A549 (cell line): ENCODE data around the gene RIN3. TPM values are rescaled to one million over a fixed set of nuclear protein-coding genes. Genes with fewer than 3 reads are reported as not detected.

ENCODE experiments used
- ATAC-seq, 2 experiments: fragments of 200-7000 bp in 1 of 2; fragments of >200 bp in 1 of 2; cut with Nextera tagmentation in 1 of 2; cut with Tn5 transposase in 1 of 2; 3 replicates each; pipeline versions ENCODE4 v1.8.0 to v1.9.1; 2018 to 2020; ENCODE audit warnings: mild to moderate bottlenecking in 1 of 2, moderate library complexity in 1 of 2
- CTCF ChIA-PET: fragments of 300-600 bp; sonication (Branson Sonifier 250); formaldehyde crosslinking; extraction: SDS; loops from one replicate; lab custom pipeline; 2021; ENCODE audit warnings: antibody characterized with exemption, inconsistent platforms; lab: Yijun Ruan, JAX
- POLR2A ChIA-PET: fragments of 350-600 bp; formaldehyde crosslinking; extraction: SDS; loops from one replicate; lab custom pipeline; 2021; ENCODE audit warnings: antibody characterized with exemption, inconsistent platforms; lab: Yijun Ruan, JAX
- DNase-seq, 2 experiments: peaks; one replicate each; pipeline versions ENCODE4 v3.0.0 to v3.0.0-alpha.2; 2011 to 2016; ENCODE audit warnings: low read depth in 1 of 2, low spot score in 1 of 2
- FAIRE-seq: peaks from 2 replicates; lab custom pipeline; 2011; peaks lifted over from hg19 to GRCh38; lab: Jason Lieb, UNC
- H3K27ac ChIP-seq, 2 experiments: fragments of >200 bp; sonication (Bioruptor Twin); formaldehyde crosslinking; 3 replicates each; pipeline ENCODE4 v1.5.1; 2016 to 2017
- H3K4me1 ChIP-seq: fragments of >200 bp; sonication (Bioruptor Twin); formaldehyde crosslinking; 3 replicates; pipeline ENCODE4 v1.6.1; 2016
- H3K4me2 ChIP-seq: fragments of >200 bp; sonication (Bioruptor Twin); formaldehyde crosslinking; 3 replicates; pipeline ENCODE4 v1.6.1; 2016
- H3K4me3 ChIP-seq: fragments of >200 bp; sonication (Bioruptor Twin); formaldehyde crosslinking; 3 replicates; pipeline ENCODE4 v1.5.1; 2016
- H3K9me3 ChIP-seq: fragments of >200 bp; sonication (Bioruptor Twin); formaldehyde crosslinking; 3 replicates; pipeline ENCODE4 v1.6.1; 2016
- BCL3 ChIP-seq: fragments of >200 bp; sonication (Bioruptor Twin); formaldehyde crosslinking; IDR thresholded peaks from 3 replicates; pipeline ENCODE4 v1.6.1; 2016
- BHLHE40 ChIP-seq: IDR thresholded peaks from 2 replicates; pipeline ENCODE4 v1.6.1; 2012; ENCODE audit warnings: low read depth, low read length, inconsistent platforms
- CEBPB ChIP-seq, 2 experiments: fragments of >200 bp in 1 of 2; sonication (Bioruptor Twin) in 1 of 2; formaldehyde crosslinking in 1 of 2; IDR thresholded peaks; 2 replicates each; pipeline ENCODE4 v1.6.1; 2012 to 2016
- CHD2 ChIP-seq: fragments of 150-350 bp; IDR thresholded peaks from 2 replicates; pipeline ENCODE4 v1.6.1; 2014; ENCODE audit warnings: low read length; ENCODE audit not compliant: partially characterized antibody
- CTCF ChIP-seq: fragments of >200 bp; sonication (Bioruptor Twin); formaldehyde crosslinking; IDR thresholded peaks from 3 replicates; pipeline ENCODE4 v1.5.1; 2016
- EHF ChIP-seq: fragments of 250-450 bp; sonication (Bioruptor Pico); IDR thresholded peaks from 2 replicates; pipeline ENCODE4 v1.5.0; 2020; ENCODE audit warnings: mild to moderate bottlenecking
- EHMT2 ChIP-seq: fragments of 200-600 bp; sonication (generic); IDR thresholded peaks from 2 replicates; pipeline ENCODE4 v1.6.1; 2016; ENCODE audit warnings: antibody characterized with exemption, low read depth, mild to moderate bottlenecking, moderate library complexity
- ELK1 ChIP-seq: fragments of 150-350 bp; IDR thresholded peaks from 2 replicates; pipeline ENCODE4 v1.6.1; 2014; ENCODE audit warnings: low read depth, mild to moderate bottlenecking, low read length
- HDAC2 ChIP-seq: fragments of 200-600 bp; sonication (generic); IDR thresholded peaks from 2 replicates; pipeline ENCODE4 v1.6.1; 2016
- HES2 ChIP-seq: fragments of >200 bp; sonication (Bioruptor Twin); formaldehyde crosslinking; IDR thresholded peaks from 2 replicates; pipeline ENCODE4 v1.6.1; 2016
- HOXA7 ChIP-seq: fragments of 250-450 bp; sonication (Bioruptor Pico); IDR thresholded peaks from 2 replicates; pipeline ENCODE4 v1.5.0; 2020; ENCODE audit warnings: mild to moderate bottlenecking, moderate library complexity
- MAX ChIP-seq: IDR thresholded peaks from 2 replicates; pipeline ENCODE4 v1.6.1; 2012
- MAZ ChIP-seq: fragments of 150-350 bp; IDR thresholded peaks from 2 replicates; pipeline ENCODE4 v1.6.1; 2014; ENCODE audit warnings: antibody characterized with exemption, low read depth, low read length, borderline replicate concordance
- SMC3 ChIP-seq: fragments of >200 bp; sonication (Bioruptor Twin); formaldehyde crosslinking; IDR thresholded peaks from 3 replicates; pipeline ENCODE4 v1.6.1; 2018; ENCODE audit warnings: inconsistent platforms
- TP53 ChIP-seq: fragments of 250-450 bp; sonication (Bioruptor Pico); IDR thresholded peaks from 2 replicates; pipeline ENCODE4 v1.5.0; 2021; ENCODE audit warnings: mild to moderate bottlenecking, moderate library complexity
- ZNF302 ChIP-seq: fragments of 250-450 bp; sonication (Bioruptor Pico); IDR thresholded peaks from 2 replicates; pipeline ENCODE4 v1.9.0; 2021; ENCODE audit warnings: inconsistent platforms, mild to moderate bottlenecking, moderate library complexity
- WGBS: methylation state at CpG from one replicate; pipeline ENCODE4 v1.1.6; 2017; ENCODE audit errors: missing lambda C conversion rate; 5-methylcytosine and 5-hydroxymethylcytosine counted together
- polyA plus RNA-seq, 4 experiments: library from polyadenylated mRNA; depleted of rRNA in 3 of 4; stranded (reverse); fragments of >200 nt; fragmentation: RNase III in 1 of 4; extraction: RNeasy Plus Mini Kit Qiagen cat#74134 plus additional on column Dnase treatment in 1 of 4; gene quantifications; 2 replicates in 3 of 4; 3 replicates in 1 of 4; pipeline ENCODE4 v1.2.3, GENCODE V29; 2011 to 2017

Gene RIN3
- polyA plus RNA-seq, 2 of the 4 experiments (the other 2 are of a cell fraction): 5.6 to 14.5 TPM

- CTCF ChIA-PET: interaction anchor here (0.9 kb wide), 1 partner anchor 94 kb away, joined by 4 read pairs; no protein-coding TSS in a partner anchor
These were observed 82.8 kb downstream of the RIN3 start for GRCh38 chr14:92596331-92596907.

GRCh38 chr14:92597906-92598905, 84.6 kb downstream of the RIN3 start:
- Histone ChIP-seq H3K4me2 (no peak overlapping the region; the same call in 2 of the 3 replicates), H3K9me3 (0 out of 3 replicates have a peak, but pooled peaks cover 6% of the 10 kb centered on the region), H3K27ac (peak overlapping the region in 1 of 2 experiments; percentile 89; a peak in 4 of 6 replicates), H3K4me3 (no peak overlapping the region), H3K4me1 (peaks cover 37% of the 10 kb centered on the region)
- ChIA-PET CTCF (interaction anchor here (1.0 to 1.5 kb wide), 3 partner anchors 8 to 88 kb away, joined by 3 to 4 read pairs (median 3); no protein-coding TSS in a partner anchor), POLR2A (no interaction called here)
- no peak for DNase-seq
- no peak for FAIRE-seq
- TF ChIP-seq CHD2 (no peak), EHMT2 (no peak), HDAC2 (no peak), MAZ (no peak), TP53 (no peak), CTCF (no peak), ZNF302 (CRISPR knock-in tag) (no peak), HES2 (no peak), HOXA7 (CRISPR knock-in tag) (no peak), ELK1 (no peak), BHLHE40 (no peak)
- 94% methylated on average over 4 of the region's 4 CpGs for WGBS
- ATAC-seq: no peak

More at GRCh38 chr14:92596331-92596907, 82.8 kb downstream of the RIN3 start:
- ATAC-seq (no peak), FAIRE-seq (peak; percentile 56), DNase-seq (no peak)
- Histone ChIP-seq H3K9me3 (peaks cover 11% of the 10 kb centered on the region; the same call in 1 of the 3 replicates), H3K27ac (0 out of 6 replicates have a peak overlapping the region, but pooled peaks of 1 of the 2 experiments have one; percentile 13), H3K4me2 (no peak overlapping the region), H3K4me3 (no peak overlapping the region), H3K4me1 (peaks cover 27% of the 10 kb centered on the region)
- WGBS: 87% methylated on average over 9 of the region's 9 CpGs
- POLR2A ChIA-PET: no interaction called here
- no peak for TF ChIP-seq MAX

- ATAC-seq: peak; percentile 44 to 49
- FAIRE-seq: no peak
- ChIA-PET CTCF (interaction anchor here (0.6 to 1.9 kb wide), 11 partner anchors 34 to 183 kb away, joined by 3 to 7 read pairs (median 3); no protein-coding TSS in a partner anchor), POLR2A (interaction anchor here (0.5 kb wide), 1 partner anchor 59 kb away, joined by 3 read pairs; no protein-coding TSS in a partner anchor)
- Histone ChIP-seq H3K4me2 (peak overlapping the region; percentile 71), H3K4me1 (peaks cover 46% of the 10 kb centered on the region), H3K27ac (peak overlapping the region; percentile 72 to 89), H3K4me3 (no peak overlapping the region), H3K9me3 (0 out of 3 replicates have a peak, but pooled peaks cover 6% of the 10 kb centered on the region)
- TF ChIP-seq ELK1 (no peak), MAX (no peak), BCL3 (no peak), SMC3 (no peak), CEBPB (IDR thresholded peaks at IDR 0.05) (no peak), EHF (CRISPR knock-in tag) (no peak)
- 61% methylated on average over 3 of the region's 3 CpGs for WGBS
- DNase-seq: no peak
These were observed 86.2 kb downstream of the RIN3 start for GRCh38 chr14:92599811-92600210.
